Parathyroid adenoma (tissue), 2 donors: ENCODE results near the gene ANKAR.
"Not testable (repeated sequence)": the region's sequence is repeated elsewhere in the genome, so short reads cannot be mapped to it uniquely, and the experiment has no call there.

Experiments used
- H2AFZ ChIP-seq: fragments of 300-600 bp; sonication (generic); one replicate; pipeline ENCODE4 v1.7.0; 2017; ENCODE audit warnings: antibody characterized with exemption, mild to moderate bottlenecking
- H3K27ac ChIP-seq: fragments of 300-600 bp; sonication (generic); one replicate; pipeline ENCODE4 v1.7.0; 2017
- H3K27me3 ChIP-seq: fragments of 300-600 bp; sonication (generic); one replicate; pipeline ENCODE4 v1.7.0; 2017; ENCODE audit warnings: low read length; ENCODE audit not compliant: control insufficient read depth, insufficient read depth
- H3K36me3 ChIP-seq: fragments of 300-600 bp; sonication (generic); one replicate; pipeline ENCODE4 v1.7.0; 2017; ENCODE audit warnings: low read length; ENCODE audit not compliant: control insufficient read depth, insufficient read depth
- H3K4me1 ChIP-seq: fragments of 300-600 bp; sonication (generic); one replicate; pipeline ENCODE4 v1.7.0; 2017; ENCODE audit warnings: control low read depth
- H3K4me2 ChIP-seq: fragments of 300-600 bp; sonication (generic); one replicate; pipeline ENCODE4 v1.7.0; 2017; ENCODE audit warnings: low read length
- H3K4me3 ChIP-seq: fragments of 300-600 bp; sonication (generic); one replicate; pipeline ENCODE4 v1.7.0; 2017; ENCODE audit warnings: low read depth, low read length
- H3K79me2 ChIP-seq: fragments of 300-600 bp; sonication (generic); one replicate; pipeline ENCODE4 v1.7.0; 2017; ENCODE audit warnings: control low read depth
- H3K9ac ChIP-seq: fragments of 300-600 bp; sonication (generic); one replicate; pipeline ENCODE4 v1.7.0; 2017; ENCODE audit warnings: mild to moderate bottlenecking
- H3K9me3 ChIP-seq: fragments of 300-600 bp; sonication (generic); one replicate; pipeline ENCODE4 v1.7.0; 2017; ENCODE audit warnings: low read length; ENCODE audit not compliant: control insufficient read depth
- TF ChIP-seq, protein P1 (sequence below): fragments of 300-600 bp; sonication (generic); IDR thresholded peaks from one replicate; pipeline ENCODE4 v1.7.0; 2017; ENCODE audit warnings: antibody characterized with exemption, mild to moderate bottlenecking
- donor health status: primary hyperparathyroidism.

Gene ANKAR

GRCh38 chr2:189700681-189701080 is 26.2 kb downstream of the ANKAR start:
- H3K27ac ChIP-seq = no peak overlapping the region
- H3K4me2 ChIP-seq = no peak overlapping the region
- peaks cover 6% of the 10 kb centered on the region for H3K4me1 ChIP-seq

DNA sequence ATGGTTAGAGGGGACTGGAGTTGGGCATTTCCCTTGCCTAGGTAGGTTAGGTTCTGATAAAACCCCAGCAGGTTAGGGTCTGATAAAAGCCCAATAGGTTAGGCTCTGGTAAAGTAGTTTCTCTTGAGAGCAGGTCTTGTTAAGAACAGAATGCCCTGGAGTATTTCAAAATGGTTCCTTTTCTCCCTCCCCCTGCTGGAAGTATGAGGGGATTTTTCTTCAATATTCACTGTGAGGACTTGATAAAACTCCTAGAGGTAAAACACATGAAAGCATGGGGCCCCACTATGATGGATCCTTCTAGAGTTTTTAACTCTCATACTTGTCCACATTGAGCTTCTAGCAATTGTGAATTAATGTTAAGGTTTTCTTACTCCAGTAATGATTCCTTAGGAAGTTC is 27.6 kb downstream of the ANKAR start:
- Histone ChIP-seq H3K4me2 (no peak overlapping the region), H3K27me3 (no peaks in the 10 kb centered on the region)

More at GRCh38 chr2:189700681-189701080, 26.2 kb downstream of the ANKAR start:
- Histone ChIP-seq H3K79me2 (no peaks in the 10 kb centered on the region), H3K9me3 (no peaks in the 10 kb centered on the region), H3K9ac (no peak overlapping the region), H3K4me3 (no peak overlapping the region), H2AFZ (no peak overlapping the region), H3K27me3 (no peaks in the 10 kb centered on the region), H3K36me3 (no peaks in the 10 kb centered on the region)
- TF ChIP-seq, protein P1, sequence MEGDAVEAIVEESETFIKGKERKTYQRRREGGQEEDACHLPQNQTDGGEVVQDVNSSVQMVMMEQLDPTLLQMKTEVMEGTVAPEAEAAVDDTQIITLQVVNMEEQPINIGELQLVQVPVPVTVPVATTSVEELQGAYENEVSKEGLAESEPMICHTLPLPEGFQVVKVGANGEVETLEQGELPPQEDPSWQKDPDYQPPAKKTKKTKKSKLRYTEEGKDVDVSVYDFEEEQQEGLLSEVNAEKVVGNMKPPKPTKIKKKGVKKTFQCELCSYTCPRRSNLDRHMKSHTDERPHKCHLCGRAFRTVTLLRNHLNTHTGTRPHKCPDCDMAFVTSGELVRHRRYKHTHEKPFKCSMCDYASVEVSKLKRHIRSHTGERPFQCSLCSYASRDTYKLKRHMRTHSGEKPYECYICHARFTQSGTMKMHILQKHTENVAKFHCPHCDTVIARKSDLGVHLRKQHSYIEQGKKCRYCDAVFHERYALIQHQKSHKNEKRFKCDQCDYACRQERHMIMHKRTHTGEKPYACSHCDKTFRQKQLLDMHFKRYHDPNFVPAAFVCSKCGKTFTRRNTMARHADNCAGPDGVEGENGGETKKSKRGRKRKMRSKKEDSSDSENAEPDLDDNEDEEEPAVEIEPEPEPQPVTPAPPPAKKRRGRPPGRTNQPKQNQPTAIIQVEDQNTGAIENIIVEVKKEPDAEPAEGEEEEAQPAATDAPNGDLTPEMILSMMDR = no peak

GRCh38 chr2:189709501-189710221 is 35.2 kb downstream of the ANKAR start:
- H3K4me3 ChIP-seq = no peak overlapping the region
- H2AFZ ChIP-seq = no peak overlapping the region
- no peak overlapping the region for H3K27ac ChIP-seq
- TF ChIP-seq, protein P1 = no peak
- no peak overlapping the region for H3K4me2 ChIP-seq
- no peak overlapping the region for H3K9ac ChIP-seq
- H3K79me2 ChIP-seq = no peaks in the 10 kb centered on the region
- H3K36me3 ChIP-seq = no peaks in the 10 kb centered on the region
- H3K4me1 ChIP-seq = no peaks in the 10 kb centered on the region
- no peaks in the 10 kb centered on the region for H3K9me3 ChIP-seq
- H3K27me3 ChIP-seq = no peaks in the 10 kb centered on the region

More for the DNA sequence above, 27.6 kb downstream of the ANKAR start:
- no peak overlapping the region for H3K4me3 ChIP-seq
- H3K79me2 ChIP-seq = no peaks in the 10 kb centered on the region
- H3K9me3 ChIP-seq = no peaks in the 10 kb centered on the region
- peak overlapping the region; percentile 24 for H2AFZ ChIP-seq
- TF ChIP-seq, protein P1 = no peak
- no peak overlapping the region for H3K27ac ChIP-seq
- H3K36me3 ChIP-seq = no peaks in the 10 kb centered on the region
- peaks cover 6% of the 10 kb centered on the region for H3K4me1 ChIP-seq
- H3K9ac ChIP-seq = no peak overlapping the region

- H3K4me2 ChIP-seq, H3K36me3 ChIP-seq, H3K27ac ChIP-seq, H3K27me3 ChIP-seq, H3K9me3 ChIP-seq, H2AFZ ChIP-seq, H3K9ac ChIP-seq, H3K79me2 ChIP-seq, H3K4me3 ChIP-seq, H3K4me1 ChIP-seq: not testable (repeated sequence)
Measured at GRCh38 chr2:189717593-189717992, 43.1 kb downstream of the ANKAR start.

DNA sequence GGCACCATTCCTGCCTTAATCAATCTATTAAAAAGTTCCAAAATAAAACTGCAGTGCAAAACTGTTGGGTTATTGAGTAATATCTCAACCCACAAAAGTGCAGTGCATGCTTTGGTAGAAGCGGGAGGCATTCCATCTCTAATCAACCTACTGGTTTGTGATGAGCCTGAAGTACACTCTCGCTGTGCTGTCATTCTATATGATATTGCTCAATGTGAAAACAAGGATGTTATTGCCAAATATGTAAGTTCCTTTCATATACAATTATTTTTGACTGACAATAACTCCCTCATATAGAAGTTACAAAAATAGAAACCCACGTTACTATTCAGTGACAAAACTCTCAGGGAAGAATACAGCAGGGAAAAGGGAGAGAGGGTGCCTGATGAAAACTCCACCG is 45.1 kb downstream of the ANKAR start:
- TF ChIP-seq, protein P1 = no peak
- no peaks in the 10 kb centered on the region for H3K27me3 ChIP-seq

More for the DNA sequence above, 45.1 kb downstream of the ANKAR start:
- Histone ChIP-seq H3K9ac (no peak overlapping the region), H3K9me3 (no peaks in the 10 kb centered on the region), H2AFZ (no peak overlapping the region), H3K4me1 (no peaks in the 10 kb centered on the region), H3K36me3 (no peaks in the 10 kb centered on the region), H3K79me2 (no peaks in the 10 kb centered on the region), H3K4me2 (no peak overlapping the region), H3K4me3 (no peak overlapping the region), H3K27ac (no peak overlapping the region)
